ENCODE data around the gene ZNF598. TPM values are rescaled to one million over a fixed set of nuclear protein-coding genes. Genes with fewer than 3 reads are reported as not detected.

Gene ZNF598
- total RNA-seq, 1 experiment from 2014 or later: 21.6 TPM

DNA sequence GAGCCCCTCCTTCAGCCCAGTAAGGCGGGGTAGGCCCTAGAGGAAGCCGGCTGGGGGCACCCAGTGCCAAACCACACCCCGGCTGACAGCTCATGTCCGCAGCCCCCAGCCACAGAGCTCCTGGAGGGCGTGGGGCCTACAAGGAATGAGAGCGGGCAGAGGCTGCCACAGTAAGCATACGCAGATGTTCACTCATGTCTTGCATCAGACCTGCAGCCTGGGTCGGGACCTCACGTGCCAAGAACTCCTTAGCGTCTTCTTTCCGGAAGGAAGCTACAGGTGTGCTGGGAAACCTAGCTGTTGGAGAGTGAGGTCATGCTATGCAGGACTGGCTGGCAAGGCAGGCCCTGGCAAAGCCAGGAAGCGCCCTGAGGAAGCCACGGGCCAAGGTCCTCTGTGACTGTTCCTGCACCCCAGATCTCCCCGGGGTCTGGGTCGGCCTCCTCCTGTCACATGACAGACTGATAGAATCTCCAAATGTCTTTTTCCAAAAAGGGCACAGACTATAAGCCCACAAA is 1.6 kb downstream of the ZNF598 start:
- peak; percentile 80 for DNase-seq (ENCODE audit: low read depth)

DNA sequence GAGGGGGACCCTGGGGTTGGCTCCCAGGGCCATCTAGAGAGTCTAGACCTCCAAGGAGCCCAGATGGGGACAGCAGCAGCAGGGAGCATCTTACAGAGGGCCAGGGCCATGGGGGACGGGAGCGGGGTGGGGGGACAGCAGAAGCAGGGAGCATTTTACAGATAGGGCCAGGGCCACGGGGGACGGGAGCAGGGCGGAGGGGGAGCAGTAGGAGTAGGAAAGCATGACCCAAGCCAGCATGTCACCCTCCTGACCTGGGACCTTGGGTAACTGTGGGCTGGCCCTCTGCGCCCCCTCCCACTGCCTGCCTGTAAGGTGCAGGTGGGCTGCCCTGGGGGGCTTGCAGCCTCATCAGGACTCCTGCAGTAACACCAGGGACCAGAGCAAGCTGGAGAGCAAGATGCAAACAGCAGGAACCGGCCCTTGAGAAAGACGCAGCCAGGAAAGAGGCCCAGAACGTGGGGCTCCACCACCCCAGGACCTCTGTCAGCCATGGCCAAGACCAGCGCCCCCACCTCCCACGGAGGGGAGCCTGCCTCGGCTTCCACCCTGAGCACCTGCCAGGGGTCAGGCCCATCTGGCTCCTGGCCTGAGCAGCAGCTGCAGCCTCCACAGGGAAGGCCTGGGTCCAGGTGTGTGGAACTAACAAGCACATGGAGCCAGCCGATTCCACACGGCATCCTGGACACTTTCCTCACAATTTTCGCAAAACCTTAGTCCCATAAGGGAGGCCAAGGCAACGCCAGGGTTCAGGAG is 2.4 kb downstream of the ZNF598 start:
- DNase-seq (ENCODE audit: low read depth): no peak

DNA sequence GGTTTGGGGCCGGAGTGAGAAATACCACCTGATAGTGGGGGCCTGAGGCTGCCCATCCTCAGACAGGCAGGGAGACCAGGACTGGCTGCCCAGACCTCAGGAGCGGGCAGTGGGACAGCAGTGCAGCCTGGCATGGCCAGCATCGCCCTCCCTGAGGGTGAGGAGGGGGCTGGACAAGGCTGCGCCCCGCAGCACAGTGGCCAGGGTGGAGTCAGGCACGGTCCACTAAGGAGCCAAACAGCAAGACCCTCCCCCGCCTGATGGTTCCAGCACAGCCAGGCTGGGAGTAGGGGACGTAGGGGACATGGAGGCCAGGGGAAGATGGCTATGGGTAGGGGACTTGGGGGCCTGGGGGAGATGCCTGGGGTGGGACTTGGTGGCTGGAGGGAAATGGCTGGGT is 3.3 kb downstream of the ZNF598 start:
- no peak for DNase-seq (ENCODE audit: low read depth)

DNA sequence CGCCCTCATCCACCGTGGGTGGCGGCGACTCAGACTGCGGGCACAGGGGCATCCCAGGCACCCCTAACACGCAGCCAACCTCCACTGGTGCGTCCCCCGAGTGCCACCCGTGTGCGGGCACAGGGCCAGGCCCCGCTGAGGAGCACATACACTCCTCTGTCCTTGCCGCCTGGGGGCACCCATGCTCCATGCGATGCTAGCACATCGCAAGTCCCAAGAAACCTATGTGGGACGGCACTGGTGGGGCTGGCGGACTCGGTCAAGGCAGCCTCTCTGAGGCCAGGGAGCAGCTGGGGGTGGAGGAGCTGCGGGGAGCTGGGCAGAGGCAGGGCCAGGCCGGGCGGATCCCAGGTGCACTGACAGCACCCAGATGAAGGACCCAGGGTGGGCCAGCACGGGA is 4.0 kb downstream of the ZNF598 start:
- no peak for DNase-seq (ENCODE audit: low read depth)

DNA sequence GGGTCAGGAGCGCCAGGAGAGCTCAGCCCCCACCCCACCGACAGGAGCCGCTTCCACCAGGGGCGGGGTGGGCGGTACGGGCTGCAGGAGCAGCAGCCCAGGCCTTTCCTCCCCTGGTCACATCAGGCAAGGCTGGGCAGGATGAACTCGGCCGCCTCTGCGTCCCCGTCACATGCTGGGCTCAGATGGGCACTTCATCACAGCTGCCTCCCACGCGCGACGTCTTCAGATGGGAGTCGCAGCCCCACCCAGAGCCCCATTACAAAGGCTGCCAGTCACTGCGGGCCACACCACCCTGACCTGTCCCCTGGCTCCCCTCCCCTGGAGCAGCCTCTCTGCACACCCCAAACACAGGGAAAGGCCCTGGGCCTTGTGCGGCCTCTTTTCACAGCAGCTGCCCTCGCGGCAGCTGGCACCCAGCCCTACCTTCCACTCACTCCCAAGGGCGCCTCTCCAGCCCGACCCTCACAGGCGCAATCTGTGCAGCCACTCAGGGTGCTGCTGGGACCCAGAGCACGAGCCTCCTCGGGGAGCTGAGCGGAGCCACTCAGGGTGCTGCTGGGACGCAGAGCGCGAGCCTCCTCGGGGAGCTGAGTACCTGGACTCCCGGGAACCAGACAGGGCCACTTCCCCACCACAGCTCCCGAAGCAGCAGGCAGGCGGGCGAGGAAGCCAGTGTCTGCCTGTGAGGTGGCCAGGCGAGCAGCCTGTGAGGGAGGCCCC is 4.7 kb downstream of the ZNF598 start:
- DNase-seq (ENCODE audit: low read depth): no peak

DNA sequence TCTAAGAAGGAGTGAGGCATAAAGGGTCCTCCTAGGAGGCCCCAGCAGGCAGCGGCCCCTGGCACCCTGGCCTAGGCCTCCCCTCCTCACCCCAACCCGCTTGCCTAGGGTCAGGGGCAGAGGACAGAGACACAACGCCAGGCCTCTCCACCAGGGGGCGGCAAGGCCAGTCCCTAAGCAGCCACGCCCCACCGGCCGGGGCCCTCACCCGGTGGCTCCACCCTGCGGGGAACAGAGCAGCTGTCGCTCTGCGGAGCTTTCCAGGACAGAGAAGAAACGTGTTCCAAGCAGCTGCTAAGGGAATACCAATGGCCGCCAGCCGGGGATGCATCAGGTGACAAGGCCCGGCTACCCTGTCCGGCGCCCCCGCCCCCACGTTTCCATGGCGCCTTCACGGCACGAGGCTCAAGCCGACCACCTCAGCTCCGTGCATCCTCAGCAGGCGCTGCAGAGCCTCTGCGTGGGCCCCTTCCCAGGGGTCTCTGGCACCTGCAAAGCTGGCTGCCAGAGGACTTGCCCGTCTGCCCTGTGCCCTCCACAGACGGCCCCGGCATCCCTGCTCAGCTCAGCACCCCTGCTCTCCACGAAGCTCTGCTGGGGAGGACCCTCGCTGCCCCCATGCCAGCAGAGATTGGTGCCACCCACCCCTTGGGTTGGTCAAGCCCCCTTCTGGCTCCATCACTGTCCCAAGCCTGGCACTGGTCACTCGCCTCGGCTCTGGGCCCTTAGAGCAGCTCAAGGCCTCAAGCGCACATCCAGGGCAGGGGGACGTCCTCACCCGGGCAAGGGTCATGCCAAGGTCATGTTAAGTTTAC is 5.6 kb downstream of the ZNF598 start:
- DNase-seq (ENCODE audit: low read depth): peak; percentile 89

DNA sequence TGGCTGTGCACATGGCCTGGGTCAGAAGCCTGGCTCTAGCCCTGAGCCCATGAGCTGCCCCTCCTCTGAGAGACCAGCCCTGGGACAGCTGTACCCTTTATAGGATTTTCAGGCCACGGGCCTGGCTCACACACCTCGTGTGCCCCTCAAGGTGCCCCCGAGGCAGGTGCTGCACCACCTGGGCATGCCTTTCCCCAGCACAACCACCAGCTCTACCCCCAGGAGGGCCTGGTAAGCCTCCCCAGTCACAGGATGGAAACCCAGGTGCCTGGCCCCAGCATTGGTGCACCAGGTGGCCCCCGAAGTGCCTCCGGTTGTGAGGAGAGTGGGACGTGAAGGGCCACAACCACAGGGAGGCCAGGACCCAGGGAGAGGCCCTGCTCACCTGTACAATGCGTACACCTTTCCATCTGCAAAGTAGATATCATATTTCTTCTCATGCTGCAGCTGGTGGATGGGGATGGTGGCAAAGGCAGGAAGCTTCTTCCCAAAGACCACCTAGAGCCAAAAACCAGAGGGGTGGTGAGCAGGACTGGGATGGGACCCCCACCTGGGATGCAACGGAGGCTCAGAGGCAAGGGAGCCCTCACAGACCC is 6.3 kb downstream of the ZNF598 start:
- no peak for DNase-seq (ENCODE audit: low read depth)

DNA sequence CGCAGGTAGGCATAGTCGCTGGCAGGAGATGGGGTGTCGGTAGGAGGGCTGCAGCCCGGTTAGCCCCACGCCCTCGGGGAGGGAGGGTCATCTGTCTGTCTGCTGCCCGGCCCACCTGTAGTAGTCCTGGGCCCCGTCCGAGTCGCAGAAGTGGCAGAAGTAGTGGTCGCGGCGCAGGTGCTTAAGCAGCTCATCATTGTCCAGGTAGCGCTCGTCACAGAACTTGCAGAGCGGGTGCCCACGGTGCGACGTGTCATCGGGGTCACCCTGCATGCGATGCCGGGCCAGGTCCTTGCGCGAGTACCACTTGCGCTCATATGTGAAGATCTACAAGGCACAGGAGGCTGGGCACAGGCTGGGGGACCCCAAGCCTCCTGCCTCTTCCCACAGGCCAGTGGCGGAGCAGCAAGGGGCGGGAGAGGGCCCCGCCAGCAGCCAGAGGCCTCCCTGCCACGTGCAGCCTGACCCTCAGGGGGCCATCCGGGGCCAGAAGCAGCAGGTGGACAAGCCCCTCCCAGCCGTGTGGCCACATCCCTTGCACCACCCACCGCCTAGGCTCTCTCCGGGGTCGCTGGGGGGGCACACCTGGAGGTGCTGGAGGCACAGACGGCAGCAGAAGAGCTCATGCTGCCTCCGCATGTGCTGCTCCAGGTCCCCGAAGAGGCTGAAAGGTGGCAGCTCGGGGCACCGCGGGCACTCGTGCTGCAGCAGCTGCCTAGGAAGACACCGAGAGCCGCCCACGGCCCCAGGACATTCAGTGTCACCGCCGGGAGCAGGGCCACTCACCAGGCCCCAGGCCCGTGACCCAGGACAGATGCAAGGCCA is 7.0 kb downstream of the ZNF598 start:
- no peak for DNase-seq (ENCODE audit: low read depth)

DNA sequence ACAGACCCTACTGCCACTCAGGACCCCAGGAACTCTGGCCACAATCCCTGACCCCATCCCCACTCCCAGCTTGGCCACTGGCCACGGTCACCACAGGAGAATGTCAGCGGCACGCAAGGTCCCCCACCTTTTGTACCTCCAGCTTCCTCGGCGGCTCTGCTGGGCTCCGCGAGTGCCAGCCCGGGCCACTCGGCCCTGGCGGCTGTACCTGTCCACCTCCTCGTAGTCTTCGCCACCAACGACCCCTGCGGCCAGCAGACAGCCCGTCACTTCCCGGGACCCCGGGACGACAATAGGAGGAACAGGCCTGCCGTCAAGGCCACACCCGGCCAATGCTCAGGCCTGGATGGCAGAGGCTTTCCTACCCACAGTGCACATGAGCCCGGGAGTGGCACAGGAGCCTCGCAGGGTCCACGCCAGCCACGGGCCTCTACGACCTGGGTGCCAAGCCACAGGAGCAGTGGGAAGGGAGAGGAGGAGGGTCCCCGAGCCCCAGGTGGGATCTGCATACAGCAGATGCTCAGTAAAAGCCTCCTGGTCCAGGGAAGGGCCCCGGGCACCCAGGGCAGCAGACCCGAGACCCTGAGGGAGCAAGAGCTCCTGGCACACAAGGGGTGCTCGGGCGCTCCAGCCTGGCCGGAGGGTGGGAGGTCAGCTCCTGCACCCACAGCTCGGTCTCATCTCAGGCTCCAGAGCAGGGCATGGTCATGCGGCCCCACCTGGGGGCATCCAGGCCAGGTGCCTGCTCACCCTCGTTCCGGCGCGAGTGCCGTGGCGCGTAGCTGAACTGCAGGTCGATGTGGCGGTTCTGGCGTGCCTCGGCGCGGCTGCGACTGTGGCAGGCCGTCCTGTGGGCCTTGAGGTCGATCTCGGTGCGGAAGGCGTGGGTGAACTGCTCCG is 7.9 kb downstream of the ZNF598 start:
- no peak for DNase-seq (ENCODE audit: low read depth)

DNA sequence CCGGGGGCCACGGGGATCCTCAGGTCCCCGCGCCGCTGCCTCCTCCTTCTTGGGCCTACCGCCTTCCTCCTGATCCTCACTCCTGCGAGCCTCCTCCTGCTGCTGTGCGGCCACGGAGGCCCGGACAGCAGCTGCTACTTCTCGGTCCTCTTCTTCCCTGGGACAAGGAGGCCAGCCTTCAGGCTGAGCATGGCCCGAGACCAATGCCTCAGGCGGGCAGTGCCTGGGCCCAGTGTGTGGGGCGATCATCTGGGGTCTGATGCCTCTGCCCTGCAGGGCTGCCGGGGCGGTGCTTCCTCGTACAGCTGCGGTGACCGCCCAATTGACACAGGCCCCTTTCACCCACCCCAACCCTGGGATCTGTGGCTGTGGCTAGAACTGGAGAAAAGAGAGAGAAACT is 8.6 kb downstream of the ZNF598 start:
- DNase-seq (ENCODE audit: low read depth): no peak

DNA sequence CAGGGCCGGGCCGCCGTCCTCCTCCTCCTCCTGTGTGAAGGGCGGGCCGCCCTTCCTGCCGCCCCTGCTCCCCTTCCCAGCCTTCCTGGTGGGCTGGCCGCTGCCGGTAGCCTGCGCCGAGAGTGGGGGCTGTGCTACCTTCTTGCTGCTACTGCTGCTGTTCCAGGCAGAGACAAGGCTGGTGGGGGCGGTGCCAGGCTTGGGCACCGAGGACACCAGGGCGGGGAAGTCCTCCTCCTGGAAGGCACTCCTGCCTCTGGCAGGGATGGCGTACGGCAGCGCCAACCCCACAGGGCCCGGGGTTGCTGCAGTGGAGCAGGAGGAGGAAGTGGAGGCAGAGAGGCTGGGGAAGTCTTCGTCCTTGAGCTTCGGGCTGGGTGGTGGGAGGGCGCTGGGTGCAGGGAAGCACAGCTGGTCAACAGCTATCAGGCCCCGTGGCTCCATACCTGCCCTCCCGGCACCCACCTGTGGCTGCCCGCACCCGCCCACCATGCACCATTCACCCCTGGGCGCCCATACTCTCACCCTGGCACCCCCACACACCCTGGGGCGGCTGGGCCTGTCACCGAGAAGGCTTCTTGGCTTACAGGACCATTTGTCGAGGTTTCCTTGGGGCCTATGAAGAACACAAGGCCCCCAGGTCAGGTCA is 9.6 kb downstream of the ZNF598 start:
- DNase-seq (ENCODE audit: low read depth): no peak

DNA sequence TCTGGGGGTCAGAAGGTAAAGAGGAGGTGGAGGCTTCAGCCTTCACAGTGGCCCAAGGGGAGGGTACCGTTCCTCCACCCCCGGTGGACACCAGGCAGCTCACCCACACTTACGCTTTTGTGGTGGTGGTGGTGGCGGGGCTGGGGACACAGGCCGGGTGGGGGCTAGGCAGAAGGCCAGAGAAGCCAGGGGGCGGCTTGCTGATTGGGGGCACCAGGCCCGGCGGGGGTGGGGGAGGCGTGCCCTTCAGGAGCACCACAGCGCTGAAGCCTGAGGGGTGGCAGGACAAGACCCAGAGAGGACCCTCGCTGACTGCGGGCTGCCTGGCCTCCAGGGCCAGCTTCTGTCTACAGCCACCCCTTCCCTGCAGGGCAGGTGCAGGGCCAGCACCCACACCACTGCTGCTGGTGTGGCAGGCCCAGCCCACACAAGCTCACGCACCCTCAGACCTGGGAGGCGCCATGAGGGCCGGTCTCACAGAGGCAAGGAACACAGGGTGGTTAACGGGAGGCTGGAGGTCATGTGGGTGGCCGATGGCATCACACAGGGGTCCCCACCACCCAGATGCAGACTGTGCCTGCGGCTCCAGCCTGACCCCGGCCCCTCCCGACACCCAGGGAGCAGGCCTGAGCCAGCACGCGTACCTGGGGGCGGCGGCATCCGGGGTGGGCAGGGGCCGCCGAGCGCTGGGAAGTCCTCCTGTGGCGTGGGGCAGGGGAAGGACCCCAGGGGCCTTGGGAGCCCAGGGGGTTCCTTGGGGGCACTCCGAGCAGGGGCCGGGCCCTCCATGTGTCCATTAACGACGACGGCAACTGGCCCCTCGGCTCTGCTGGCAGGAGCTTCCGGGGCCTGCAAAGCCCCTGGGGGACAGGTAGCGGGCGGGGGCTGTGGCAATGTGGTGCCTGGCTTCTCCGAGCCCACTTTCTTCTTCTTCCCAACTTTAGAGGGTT is 10.5 kb downstream of the ZNF598 start:
- DNase-seq (ENCODE audit: low read depth): no peak

DNA sequence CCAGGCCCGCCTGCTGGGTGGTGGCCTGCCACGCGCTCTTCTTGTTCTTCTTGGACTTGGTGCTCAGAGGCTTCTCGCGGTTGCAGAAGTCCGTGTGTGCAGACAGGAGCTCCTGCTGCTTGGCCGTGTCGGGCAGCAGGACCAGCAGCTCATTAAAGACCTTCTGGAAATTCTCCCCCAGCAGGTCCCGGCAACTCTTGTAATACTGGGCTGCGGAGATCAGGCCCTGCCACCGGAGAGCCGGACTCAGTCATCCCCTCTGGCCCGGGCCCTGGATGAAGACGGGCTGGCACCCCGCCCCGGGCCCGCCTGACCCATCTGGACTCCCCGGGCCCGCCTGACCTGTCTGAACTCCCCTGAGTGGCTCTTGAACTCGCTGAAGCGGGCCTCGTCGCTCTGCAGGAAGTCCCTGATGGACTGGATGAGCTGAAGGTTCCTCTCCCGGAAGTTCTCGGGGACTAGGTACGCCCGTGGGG is 11.2 kb downstream of the ZNF598 start:
- DNase-seq (ENCODE audit: low read depth): no peak

DNA sequence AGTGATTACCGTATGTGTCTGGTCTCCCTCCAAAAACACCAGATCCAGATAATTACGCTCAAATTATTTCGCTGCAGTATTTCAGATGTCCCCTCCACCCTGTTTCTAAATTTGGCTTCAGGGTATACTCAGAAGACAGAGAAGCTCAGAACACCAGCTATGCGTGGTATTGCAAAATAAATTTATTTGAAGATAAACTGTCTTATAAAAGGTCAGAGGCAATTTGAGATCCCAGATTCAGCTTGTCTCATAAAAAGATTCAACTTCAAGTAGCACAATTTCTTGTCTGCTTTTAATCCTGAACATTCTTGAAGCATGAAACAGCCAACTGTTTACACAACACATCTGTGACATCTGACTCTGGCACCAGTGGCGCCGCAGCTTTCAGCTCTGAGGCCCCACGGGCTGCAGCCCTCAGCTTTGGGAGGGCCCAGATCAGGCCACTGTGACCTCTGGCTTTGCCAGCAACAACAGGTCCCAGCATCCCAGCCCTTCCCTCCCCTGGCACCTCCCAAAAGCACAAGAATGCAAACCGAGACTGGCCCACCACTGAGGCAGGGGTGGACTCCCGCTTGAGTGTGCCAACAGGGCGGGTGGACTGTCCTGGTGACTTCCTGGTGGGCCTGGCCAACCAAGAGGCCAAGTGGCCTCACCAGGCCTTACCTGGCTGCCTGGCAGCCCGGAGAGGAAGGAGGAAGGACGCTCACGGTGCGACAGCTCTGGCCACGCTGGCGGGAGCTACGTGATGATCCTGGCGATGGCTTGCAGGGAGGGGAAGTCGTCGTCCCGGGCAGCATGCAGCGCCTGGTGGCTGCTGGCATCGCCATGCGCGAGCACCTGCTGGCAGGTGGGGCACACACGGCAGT is 11.9 kb downstream of the ZNF598 start:
- DNase-seq (ENCODE audit: low read depth): no peak

DNA sequence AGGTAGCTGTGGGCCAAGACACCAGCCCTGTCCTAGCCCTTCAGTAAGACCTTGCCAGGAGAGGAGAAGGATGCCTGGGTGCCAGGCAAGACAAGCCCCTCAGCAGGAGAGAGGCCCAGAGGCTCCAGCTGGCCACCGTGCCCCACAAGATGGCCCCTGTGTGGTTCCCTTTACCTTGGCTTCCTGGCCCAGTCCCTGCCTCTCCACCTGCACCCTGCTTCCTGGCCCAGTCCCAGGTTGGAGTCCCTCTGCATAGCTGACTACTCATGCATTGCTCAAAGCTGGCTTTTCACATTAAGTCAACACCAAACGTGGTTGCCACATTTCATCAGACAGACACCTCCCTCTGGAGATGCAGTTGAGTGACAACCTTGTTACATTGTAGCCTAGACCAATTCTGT is 15.9 kb downstream of the ZNF598 start:
- DNase-seq (ENCODE audit: low read depth): no peak

DNA sequence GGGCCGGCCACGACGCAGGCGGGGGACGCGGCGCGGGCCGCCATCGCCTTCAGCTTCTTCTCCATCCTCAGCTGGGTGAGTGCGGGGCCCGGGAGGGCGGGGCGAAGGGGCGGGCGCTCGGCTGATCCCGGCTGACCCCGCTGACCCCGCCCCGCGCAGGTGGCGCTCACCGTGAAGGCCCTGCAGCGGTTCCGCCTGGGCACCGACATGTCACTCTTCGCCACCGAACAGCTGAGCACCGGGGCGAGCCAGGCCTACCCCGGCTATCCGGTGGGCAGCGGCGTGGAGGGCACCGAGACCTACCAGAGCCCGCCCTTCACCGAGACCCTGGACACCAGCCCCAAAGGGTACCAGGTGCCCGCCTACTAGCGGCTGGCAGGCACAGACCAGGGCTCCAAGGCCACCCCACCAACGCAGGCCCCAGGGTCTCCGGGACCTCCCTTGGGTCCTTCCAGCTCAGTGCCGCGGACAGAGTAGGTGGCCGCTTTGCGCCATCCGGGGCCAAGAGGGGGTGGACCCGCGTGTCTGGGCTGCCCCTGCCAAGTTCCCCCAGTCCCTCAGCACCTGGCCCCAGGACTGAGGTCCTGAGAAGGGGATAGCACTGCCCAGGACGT is 16.8 kb downstream of the ZNF598 start:
- no peak for DNase-seq (ENCODE audit: low read depth)

Data from Daoy (cell line).